GM18951 (cell line): ENCODE results near the gene WFIKKN2.

Source experiments
- POLR2A ChIP-seq: IDR thresholded peaks from 4 replicates; pipeline ENCODE4 v1.6.1; 2011; ENCODE audit warnings: mild to moderate bottlenecking; ENCODE audit not compliant: insufficient read length, insufficient read depth; ENCODE audit errors: extremely low read depth
- in situ Hi-C: fragments of 300-500 bp; cut with MboI; formaldehyde crosslinking; loops from one replicate; pipeline ENCODE4 v1.12.0; 2022; ENCODE audit warnings: low sequenced_read_pairs, mixed read lengths, inconsistent platforms; ENCODE audit not compliant: unreplicated experiment

The WFIKKN2 gene

DNA sequence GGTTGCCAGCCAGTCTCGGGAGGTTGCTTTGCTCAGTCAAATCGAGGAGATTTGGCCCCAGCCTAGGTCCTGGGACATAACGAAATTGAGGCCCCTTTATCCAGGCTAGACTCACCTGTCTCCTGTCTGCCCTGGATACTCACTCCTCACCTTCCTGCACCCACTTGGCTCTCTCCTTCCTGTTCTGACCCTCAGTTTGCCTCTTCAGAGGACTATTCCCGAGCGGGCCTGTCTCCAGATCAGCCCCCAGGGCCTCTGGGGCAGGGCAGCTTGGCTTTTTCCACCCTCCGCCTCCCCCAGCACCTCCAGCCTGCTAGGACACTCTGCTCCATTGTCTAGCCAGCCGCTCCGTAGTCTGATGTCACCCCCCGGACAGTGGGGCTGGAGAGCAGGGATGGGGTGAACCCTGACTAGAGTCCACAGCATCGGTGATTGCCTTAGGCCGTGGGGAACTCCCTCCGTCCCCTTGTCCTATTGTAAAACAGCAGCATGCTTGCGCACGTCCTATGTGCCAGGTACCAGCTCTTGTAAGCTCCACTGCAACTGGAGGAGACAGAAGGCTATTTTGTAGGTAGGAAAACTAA lies 8.8 kb downstream of the WFIKKN2 start:
- in situ Hi-C loops: no loop called here
- TF ChIP-seq POLR2A: no peak

DNA sequence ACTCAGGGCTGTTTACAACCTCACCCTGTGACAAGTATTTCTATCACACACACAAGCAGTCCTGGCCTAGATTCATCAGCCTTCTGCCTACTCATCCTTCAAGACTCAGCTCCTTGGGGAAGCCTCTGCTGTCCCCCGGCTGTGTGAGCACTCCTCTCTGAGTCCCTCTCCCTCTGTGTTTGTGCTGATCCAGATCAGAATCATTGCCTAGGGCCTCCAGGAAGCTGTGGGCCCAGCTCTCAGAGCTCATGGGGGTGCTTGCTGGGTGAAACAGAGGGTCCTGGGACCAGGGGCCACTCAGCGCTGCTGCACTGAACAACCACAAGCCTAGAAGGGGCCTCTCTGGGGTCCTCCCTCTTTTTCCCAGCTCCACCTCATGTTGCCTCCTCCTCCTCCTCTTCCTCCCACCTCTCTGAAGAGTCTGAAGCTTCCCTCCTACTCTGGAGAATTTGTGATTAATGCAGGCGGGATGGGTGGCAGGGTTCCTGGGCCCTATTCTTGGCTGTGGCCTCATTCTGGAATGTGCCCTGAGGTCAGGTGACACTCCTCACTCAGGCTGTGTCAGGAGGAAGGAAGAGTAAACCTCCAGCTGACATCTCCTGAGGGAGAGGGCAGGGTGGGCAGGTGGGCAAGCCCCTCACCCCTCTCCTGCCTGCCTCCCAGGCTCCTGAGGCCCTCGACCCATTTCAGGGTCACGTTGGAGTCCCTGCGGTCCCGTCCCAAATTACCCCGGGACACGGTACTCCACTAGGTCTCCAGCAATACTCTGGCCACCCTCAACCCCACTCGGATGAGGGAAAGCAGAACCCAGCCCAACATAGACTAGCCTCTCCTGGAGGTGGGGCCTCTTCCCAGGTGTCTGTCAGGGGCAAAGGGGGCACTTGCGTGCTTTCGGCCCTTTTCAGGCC lies 10.1 kb downstream of the WFIKKN2 start:
- no peak for TF ChIP-seq POLR2A
- in situ Hi-C loops: no loop called here

- in situ Hi-C loops: no loop called here
- no peak for TF ChIP-seq POLR2A
Measured at GRCh38 chr17:50847566-50847965, 12.2 kb downstream of the WFIKKN2 start.

GRCh38 chr17:50848039-50848438 lies 12.7 kb downstream of the WFIKKN2 start:
- no peak for TF ChIP-seq POLR2A
- in situ Hi-C loops: no loop called here

GRCh38 chr17:50848711-50849110 lies 13.3 kb downstream of the WFIKKN2 start:
- in situ Hi-C loops: no loop called here
- no peak for TF ChIP-seq POLR2A

GRCh38 chr17:50850640-50851039 lies 15.3 kb downstream of the WFIKKN2 start:
- TF ChIP-seq POLR2A: no peak
- in situ Hi-C loops: no loop called here

GRCh38 chr17:50853015-50853615 lies 17.7 kb downstream of the WFIKKN2 start:
- TF ChIP-seq POLR2A: no peak
- in situ Hi-C loops: no loop called here

DNA sequence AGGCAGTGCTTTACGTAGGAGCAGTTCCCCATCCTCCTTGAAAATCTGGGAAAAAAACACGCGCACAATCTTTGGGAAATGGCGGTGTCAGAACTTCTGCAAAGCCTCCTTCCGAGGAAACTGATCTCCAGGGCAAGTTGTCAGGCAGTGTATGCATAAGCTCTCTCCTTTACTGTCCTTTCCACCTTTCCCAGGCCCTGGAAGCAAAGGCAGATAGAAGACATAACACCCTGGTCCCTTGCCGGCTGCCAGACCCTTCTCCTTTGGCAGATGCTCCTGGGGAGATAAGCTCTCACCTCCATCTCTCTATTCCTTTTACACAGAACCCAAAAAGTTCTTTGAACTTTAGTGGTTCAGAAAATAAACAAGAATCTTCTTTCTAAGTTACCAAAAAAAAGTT lies 18.4 kb downstream of the WFIKKN2 start:
- no peak for TF ChIP-seq POLR2A
- in situ Hi-C loops: no loop called here

- no peak for TF ChIP-seq POLR2A
- in situ Hi-C loops: no loop called here
Measured at GRCh38 chr17:50855708-50856330, 20.4 kb downstream of the WFIKKN2 start.

DNA sequence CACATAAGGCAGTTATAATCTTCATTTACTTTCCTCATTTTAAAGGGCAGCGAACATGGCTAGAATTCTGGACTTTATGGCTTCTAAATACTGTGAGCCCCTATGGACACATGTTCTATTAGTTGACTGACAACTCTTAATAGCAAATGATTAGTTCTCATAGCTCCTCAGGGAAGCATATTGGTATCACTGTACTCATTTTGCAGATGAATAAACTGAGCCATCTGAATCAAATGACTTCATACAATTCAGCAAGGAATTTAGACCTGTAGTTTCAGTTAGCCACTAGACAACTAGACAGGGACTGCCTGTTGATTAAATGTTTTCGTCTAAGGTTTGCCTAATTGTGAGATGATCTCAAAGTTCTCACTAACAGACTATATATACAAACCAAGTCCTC lies 21.0 kb downstream of the WFIKKN2 start:
- in situ Hi-C loops: no loop called here
- TF ChIP-seq POLR2A: no peak

- in situ Hi-C loops: no loop called here
- no peak for TF ChIP-seq POLR2A
Measured at GRCh38 chr17:50858486-50859225, 23.3 kb downstream of the WFIKKN2 start.

GRCh38 chr17:50859727-50860126 lies 24.3 kb downstream of the WFIKKN2 start:
- in situ Hi-C loops: loop anchor here (5.0 kb wide), 1 partner anchor 93 kb away; no protein-coding TSS in a partner anchor

- no peak for TF ChIP-seq POLR2A
- in situ Hi-C loops: loop anchor here (5.0 kb wide), 1 partner anchor 91 kb away; no protein-coding TSS in a partner anchor
Measured at GRCh38 chr17:50861334-50861676, 25.9 kb downstream of the WFIKKN2 start.
